H1 (cell line): ENCODE data around the gene PLD6.

Experiments
- ATF2 ChIP-seq: IDR thresholded peaks from 2 replicates; pipeline ENCODE4 v1.6.1; 2012; ENCODE audit warnings: low read length, inconsistent platforms
- BACH1 ChIP-seq: IDR thresholded peaks from 2 replicates; pipeline ENCODE4 v1.6.1; 2012; ENCODE audit warnings: low read length, improper control_type of control experiment
- CHD1 ChIP-seq: IDR thresholded peaks from 2 replicates; pipeline ENCODE4 v1.6.1; 2012; ENCODE audit warnings: low read depth, low read length, improper control_type of control experiment
- CREB1 ChIP-seq: IDR thresholded peaks from 2 replicates; pipeline ENCODE4 v1.6.1; 2012; ENCODE audit warnings: inconsistent platforms
- CTCF ChIP-seq, 3 experiments: IDR thresholded peaks; 1 replicate in 2 of 3; 2 replicates in 1 of 3; pipeline versions ENCODE4 v1.5.1 to v1.6.1; 2011; ENCODE audit warnings: low read length in 3 of 3, mild to moderate bottlenecking in 3 of 3, inconsistent platforms in 2 of 3, low read depth in 1 of 3, moderate library complexity in 1 of 3; ENCODE audit not compliant: insufficient read depth in 1 of 3; ENCODE audit errors: control extremely low read depth in 1 of 3
- EZH2 ChIP-seq: fragments of 200-600 bp; sonication (generic); IDR thresholded peaks from 2 replicates; pipeline ENCODE4 v1.7.1; 2012; ENCODE audit warnings: low read depth, mild to moderate bottlenecking, moderate library complexity, low read length, inconsistent platforms; ENCODE audit not compliant: severe bottlenecking
- MAX ChIP-seq: IDR thresholded peaks from 2 replicates; pipeline ENCODE4 v1.6.1; 2012; ENCODE audit warnings: inconsistent platforms
- NRF1 ChIP-seq: IDR thresholded peaks from 2 replicates; pipeline ENCODE4 v1.6.1; 2011; ENCODE audit warnings: mild to moderate bottlenecking, low read depth, low read length, improper control_type of control experiment
- PHF8 ChIP-seq: fragments of 200-600 bp; sonication (generic); conservative IDR thresholded peaks from 2 replicates; pipeline ENCODE4 v1.7.1; 2012; ENCODE audit warnings: low read depth, mild to moderate bottlenecking, inconsistent platforms, low read length, moderate library complexity
- USF2 ChIP-seq: IDR thresholded peaks from 2 replicates; pipeline ENCODE4 v1.6.1; 2011; ENCODE audit warnings: low read length, improper control_type of control experiment
- YY1 ChIP-seq: IDR thresholded peaks from 2 replicates; pipeline ENCODE4 v1.6.1; 2011; ENCODE audit warnings: low read depth, mild to moderate bottlenecking, low read length

- no peak for TF ChIP-seq CTCF (IDR thresholded peaks at IDR 0.05; ENCODE audit: control extremely low read depth in 1 of 3, insufficient read depth in 1 of 3, low read depth in 1 of 3, low read length in 3 of 3)
- TF ChIP-seq PHF8: no peak
- TF ChIP-seq MAX: no peak
- no peak for TF ChIP-seq USF2
- no peak for TF ChIP-seq EZH2
- no peak for TF ChIP-seq ATF2
- no peak for TF ChIP-seq CHD1
- TF ChIP-seq BACH1: no peak
- no peak for TF ChIP-seq NRF1
- TF ChIP-seq CREB1: no peak
- no peak for TF ChIP-seq YY1
These were observed 14.8 kb downstream of the PLD6 start for GRCh38 chr17:17191346-17191792.
